ENCODE results near the gene TTR. TPM values are rescaled to one million over a fixed set of nuclear protein-coding genes. Genes with fewer than 3 reads are reported as not detected.

TTR gene
- total and polyA plus RNA-seq, 2 of the 4 experiments (the other 2 are of a cell fraction), result not detected

- dilution Hi-C loops (cut with HindIII; ENCODE audit: low sequenced_read_pairs, unreplicated experiment), result no loop called here
- no peak overlapping the region for H3K18ac ChIP-seq (ENCODE audit: low read depth, low read length)
- no peak overlapping the region for H3K4me2 ChIP-seq (ENCODE audit: low read depth, low read length)
Measured at GRCh38 chr18:31555971-31556747, 35.5 kb upstream of the TTR start.

More at GRCh38 chr18:31555971-31556747, 35.5 kb upstream of the TTR start:
- WGBS, 2 experiments (ENCODE audit: extremely low coverage in 2 of 2, insufficient read length in 1 of 2), result no CpG with 5 or more reads among the region's 7 CpGs
- H4K91ac ChIP-seq (ENCODE audit: insufficient read depth, low read depth, low read length), result no peak overlapping the region
- no peak overlapping the region for H3K56ac ChIP-seq (ENCODE audit: extremely low read depth, insufficient read depth, low read length)
- H3K27ac ChIP-seq (ENCODE audit: insufficient read depth, low read length), result no peak overlapping the region
- no peaks in the 10 kb centered on the region for H3K27me3 ChIP-seq (ENCODE audit: control insufficient read depth, insufficient read depth, low read length)
- H3K4ac ChIP-seq (ENCODE audit: low read depth, low read length), result no peak overlapping the region
- no peak overlapping the region for H2AK9ac ChIP-seq (replicated peaks; ENCODE audit: low read depth, low read length, poor library complexity)
- no peak overlapping the region for H2BK20ac ChIP-seq (ENCODE audit: low read depth, low read length)
- H4K20me1 ChIP-seq (ENCODE audit: insufficient read depth, low read length), result no peaks in the 10 kb centered on the region
- BruUV-seq (replicated peaks), result no TSS peak
- POLR2A ChIA-PET (ENCODE audit: unreplicated experiment), result no interaction called here
- no peaks in the 10 kb centered on the region for H3K9me3 ChIP-seq (ENCODE audit: control insufficient read depth, insufficient read depth, low read length)
- DNase-seq (peak; percentile 70), ATAC-seq (ENCODE audit: low read depth) (peak; percentile 94)
- no peak overlapping the region for H3K4me3 ChIP-seq (ENCODE audit: insufficient read depth, low read depth, low read length)
- no peak overlapping the region for H3K9ac ChIP-seq (ENCODE audit: low read depth, low read length)
- intact Hi-C loops (cut with micrococcal nuclease) (loop anchor here (1.0 to 5.0 kb wide), 5 partner anchors 134 to 421 kb away; no protein-coding TSS in a partner anchor), in situ Hi-C loops (cut with MboI; ENCODE audit: low sequenced_read_pairs) (loop anchor here (10.0 to 25.0 kb wide), 3 partner anchors 169 to 406 kb away; no protein-coding TSS in a partner anchor)
- TF ChIP-seq RAD21 (IDR thresholded peaks at IDR 0.05; ENCODE audit: low read length) (peak; percentile 80), RFX5 (IDR thresholded peaks at IDR 0.05; ENCODE audit: low read depth, low read length) (no peak), CHD1 (IDR thresholded peaks at IDR 0.05; ENCODE audit: low read depth, low read length) (no peak), MAZ (IDR thresholded peaks at IDR 0.05; ENCODE audit: borderline replicate concordance, low read depth, low read length) (no peak), RCOR1 (IDR thresholded peaks at IDR 0.05; ENCODE audit: insufficient replicate concordance, low read length) (no peak), MXI1 (IDR thresholded peaks at IDR 0.05; ENCODE audit: borderline replicate concordance, low read depth, low read length) (no peak), SMC3 (IDR thresholded peaks at IDR 0.05; ENCODE audit: low read depth, low read length) (peak; percentile 64), CTCF (conservative IDR thresholded peaks at IDR 0.05; ENCODE audit: low read depth, low read length) (peak; percentile 81)
- no peaks in the 10 kb centered on the region for H3K79me1 ChIP-seq (ENCODE audit: low read depth in 1 of 2, low read length in 2 of 2)
- H2BK120ac ChIP-seq (ENCODE audit: low read depth, low read length), result no peak overlapping the region
- CTCF ChIA-PET, result interaction anchor here (0.5 to 1.5 kb wide), 6 partner anchors 13 to 305 kb away, joined by 3 to 5 read pairs (median 3); no protein-coding TSS in a partner anchor
- no peak overlapping the region for H2AK5ac ChIP-seq (ENCODE audit: low read depth, low read length)
- H4K8ac ChIP-seq (ENCODE audit: low read depth in 2 of 2, low read length in 2 of 2), result no peak overlapping the region
- H3K23ac ChIP-seq (ENCODE audit: low read depth, low read length), result no peak overlapping the region
- no peak overlapping the region for H3K14ac ChIP-seq (replicated peaks; ENCODE audit: low read depth, low read length)
- no peak overlapping the region for H4K5ac ChIP-seq (ENCODE audit: low read depth, low read length)
- no peak overlapping the region for H2AFZ ChIP-seq (replicated peaks; ENCODE audit: low read length, poor library complexity)
- no peaks in the 10 kb centered on the region for H3K9me1 ChIP-seq (ENCODE audit: insufficient read depth, low read length)
- H2BK15ac ChIP-seq (ENCODE audit: low read depth, low read length), result no peak overlapping the region
- H2BK5ac ChIP-seq (ENCODE audit: low read depth, low read length, poor library complexity, severe bottlenecking), result no peak overlapping the region
- H3K4me1 ChIP-seq (ENCODE audit: control insufficient read depth, insufficient read depth, low read length), result no peaks in the 10 kb centered on the region
- no peaks in the 10 kb centered on the region for H3K36me3 ChIP-seq (ENCODE audit: control insufficient read depth, insufficient read depth, low read length)
